ENCODE data around the gene MAPK7. TPM values are rescaled to one million over a fixed set of nuclear protein-coding genes. Genes with fewer than 3 reads are reported as not detected.

Gene MAPK7
- total and polyA plus RNA-seq, 2 donors (not counting 3 experiments of a cell fraction or from before 2014, with no cell fraction given): 16.8 to 30.7 TPM

DNA sequence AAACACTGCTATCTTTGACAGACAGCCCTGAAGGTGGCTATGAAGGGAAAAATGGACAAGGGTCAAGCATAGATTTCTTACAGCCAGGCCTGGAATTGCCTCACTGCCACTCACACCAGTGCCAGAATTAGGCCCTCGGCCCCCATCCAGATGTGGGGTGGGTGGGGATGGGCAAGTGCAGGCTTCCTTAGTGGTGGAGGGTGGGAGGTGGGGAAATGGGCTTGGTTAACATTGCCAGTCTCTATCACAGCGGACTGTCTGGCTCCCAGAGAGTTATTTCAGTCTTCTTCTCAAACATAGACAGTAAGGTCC, 40.6 kb upstream of the MAPK7 start:
- H3K4me2 ChIP-seq (ENCODE audit: insufficient read depth, low read length): no peak overlapping the region
- CTCF ChIA-PET: interaction anchor here (1.0 to 2.7 kb wide), 17 partner anchors 8 to 110 kb away, joined by 3 to 25 read pairs (median 4); partner anchors contain the start of genes B9D1 and MAPK7

More for the DNA sequence above, 40.6 kb upstream of the MAPK7 start:
- TF ChIP-seq MYC (IDR thresholded peaks at IDR 0.05; ENCODE audit: low read depth, low read length): no peak
- TF ChIP-seq POLR2A (IDR thresholded peaks at IDR 0.05; ENCODE audit: low read depth, low read length): no peak
- TF ChIP-seq GATA2 (IDR thresholded peaks at IDR 0.05; ENCODE audit: insufficient read depth, insufficient read length, low read depth, low read length): no peak
- TF ChIP-seq POLR2AphosphoS5 (IDR thresholded peaks at IDR 0.05; ENCODE audit: insufficient read depth, low read depth, low read length): no peak
- TF ChIP-seq FOS (IDR thresholded peaks at IDR 0.05; ENCODE audit: borderline replicate concordance, insufficient read depth, low read length): no peak
- TF ChIP-seq, protein P1, sequence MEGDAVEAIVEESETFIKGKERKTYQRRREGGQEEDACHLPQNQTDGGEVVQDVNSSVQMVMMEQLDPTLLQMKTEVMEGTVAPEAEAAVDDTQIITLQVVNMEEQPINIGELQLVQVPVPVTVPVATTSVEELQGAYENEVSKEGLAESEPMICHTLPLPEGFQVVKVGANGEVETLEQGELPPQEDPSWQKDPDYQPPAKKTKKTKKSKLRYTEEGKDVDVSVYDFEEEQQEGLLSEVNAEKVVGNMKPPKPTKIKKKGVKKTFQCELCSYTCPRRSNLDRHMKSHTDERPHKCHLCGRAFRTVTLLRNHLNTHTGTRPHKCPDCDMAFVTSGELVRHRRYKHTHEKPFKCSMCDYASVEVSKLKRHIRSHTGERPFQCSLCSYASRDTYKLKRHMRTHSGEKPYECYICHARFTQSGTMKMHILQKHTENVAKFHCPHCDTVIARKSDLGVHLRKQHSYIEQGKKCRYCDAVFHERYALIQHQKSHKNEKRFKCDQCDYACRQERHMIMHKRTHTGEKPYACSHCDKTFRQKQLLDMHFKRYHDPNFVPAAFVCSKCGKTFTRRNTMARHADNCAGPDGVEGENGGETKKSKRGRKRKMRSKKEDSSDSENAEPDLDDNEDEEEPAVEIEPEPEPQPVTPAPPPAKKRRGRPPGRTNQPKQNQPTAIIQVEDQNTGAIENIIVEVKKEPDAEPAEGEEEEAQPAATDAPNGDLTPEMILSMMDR (IDR thresholded peaks at IDR 0.05; ENCODE audit: extremely low read depth in 1 of 2, insufficient read depth in 1 of 2, low read depth in 1 of 2, low read length in 2 of 2): no peak
- TF ChIP-seq, protein P2, sequence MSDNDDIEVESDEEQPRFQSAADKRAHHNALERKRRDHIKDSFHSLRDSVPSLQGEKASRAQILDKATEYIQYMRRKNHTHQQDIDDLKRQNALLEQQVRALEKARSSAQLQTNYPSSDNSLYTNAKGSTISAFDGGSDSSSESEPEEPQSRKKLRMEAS (IDR thresholded peaks at IDR 0.05; ENCODE audit: insufficient read depth, insufficient read length): no peak
- TF ChIP-seq JUN (IDR thresholded peaks at IDR 0.05; ENCODE audit: borderline replicate concordance, insufficient read depth, insufficient read length, low read depth): no peak
- TF ChIP-seq EZH2 (IDR thresholded peaks at IDR 0.05; ENCODE audit: borderline replicate concordance, low read depth, low read length, severe bottlenecking): no peak
- Histone ChIP-seq H3K36me3 (ENCODE audit: control insufficient read depth in 2 of 2, extremely low read depth in 1 of 2, insufficient read depth in 2 of 2, low read length in 2 of 2) (peaks cover 0 to 3% of the 10 kb centered on the region in 2 experiments), H3K4me1 (ENCODE audit: control insufficient read depth, extremely low read depth, insufficient read depth, low read length) (no peaks in the 10 kb centered on the region), H3K27ac (ENCODE audit: insufficient read depth, low read depth, low read length) (no peak overlapping the region), H3K9me3 (replicated peaks; ENCODE audit: control insufficient read depth, insufficient read depth, low read length) (no peaks in the 10 kb centered on the region), H4K20me1 (replicated peaks; ENCODE audit: control insufficient read depth, extremely low read depth, insufficient read depth, low read length) (no peaks in the 10 kb centered on the region), H3K79me2 (ENCODE audit: control insufficient read depth, insufficient read depth, low read length) (no peaks in the 10 kb centered on the region), H3K27me3 (ENCODE audit: control insufficient read depth in 2 of 2, insufficient read depth in 2 of 2, low read length in 2 of 2) (no peaks in the 10 kb centered on the region), H3K4me3 (replicated peaks in 1 of 3; ENCODE audit: insufficient read depth in 1 of 3, low read depth in 1 of 3, low read length in 3 of 3) (no peak overlapping the region), H3K9ac (replicated peaks; ENCODE audit: extremely low read depth, insufficient read depth, low read length) (no peak overlapping the region), H2AFZ (ENCODE audit: low read depth, low read length) (no peak overlapping the region), H3K9me1 (replicated peaks; ENCODE audit: control insufficient read depth, extremely low read depth, insufficient read depth, low read length) (no peaks in the 10 kb centered on the region)
- dilution Hi-C loops (cut with MboI; ENCODE audit: extremely low pct_ligation_motif_present, low sequenced_read_pairs): no loop called here
- intact Hi-C loops (cut with micrococcal nuclease): no loop called here
- POLR2A ChIA-PET: interaction anchor here (0.9 kb wide), 1 partner anchor 83 kb away, joined by 10 read pairs; no protein-coding TSS in a partner anchor
- FAIRE-seq: no peak
- no TSS peak for BruUV-seq (replicated peaks)
- DNase-seq (ENCODE audit: low read depth, low spot score): no peak

Data from endothelial cell of umbilical vein (primary cell).